Stimulated activated CD8-positive, alpha-beta memory T cell treated with anti-CD3 and anti-CD28 coated beads, Interleukin-15, amount 100 ng/mL, for 1 hour (primary cell): ENCODE measurements around the gene HEBP1.

ENCODE experiments used
- DNase-seq: peaks from one replicate; pipeline ENCODE4 v3.0.0-alpha.2; 2020; ENCODE audit warnings: low read depth

Gene HEBP1

GRCh38 chr12:12990700-12991468 lies 9.2 kb downstream of the HEBP1 start:
- no peak for DNase-seq

DNA sequence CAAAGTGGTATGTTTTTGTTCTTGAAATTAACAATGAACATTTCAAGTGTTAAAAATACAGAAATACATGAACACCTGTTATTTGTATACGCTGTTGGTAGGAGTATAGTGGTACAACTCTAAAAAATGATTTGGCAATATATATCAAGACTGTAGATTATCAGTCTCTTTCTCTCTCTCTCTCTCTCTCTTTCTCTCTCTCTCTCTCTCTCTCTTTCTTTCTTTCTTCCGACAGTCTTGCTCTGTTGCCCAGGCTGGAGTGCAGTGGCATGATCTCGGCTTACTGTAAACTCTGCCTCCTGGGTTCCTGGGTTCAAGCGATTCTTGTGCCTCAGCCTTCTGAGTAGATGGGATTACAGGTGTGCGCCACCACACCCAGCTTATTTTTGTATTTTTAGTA lies 12.6 kb downstream of the HEBP1 start:
- DNase-seq: no peak

DNA sequence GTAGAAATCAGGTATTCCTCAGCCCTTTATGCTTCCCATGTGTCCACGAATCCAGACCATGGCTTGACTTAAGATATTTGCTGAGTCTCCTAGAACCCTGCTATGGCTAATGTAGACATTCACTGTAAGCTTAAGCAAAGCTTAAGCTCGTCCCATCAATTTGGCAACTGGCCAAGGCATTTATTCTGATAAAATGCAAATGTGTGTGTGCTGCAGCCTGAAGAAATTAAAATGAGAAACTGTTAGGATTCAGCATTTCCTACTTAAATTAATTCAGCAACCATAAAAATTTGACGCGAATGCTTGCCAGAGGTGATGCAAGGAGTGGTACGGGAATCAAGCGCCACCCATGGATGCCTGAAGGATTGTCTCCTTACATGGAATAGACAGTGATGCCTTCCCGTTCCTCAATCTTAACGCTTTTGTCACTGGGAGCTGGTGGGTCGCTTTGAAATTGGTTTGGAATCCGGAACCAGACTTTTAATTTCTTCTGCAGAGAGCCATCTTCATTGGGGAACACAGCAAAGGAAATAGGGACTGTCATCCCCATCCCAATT lies 13.2 kb downstream of the HEBP1 start:
- no peak for DNase-seq

- no peak for DNase-seq
Measured at GRCh38 chr12:12985817-12986408, 14.2 kb downstream of the HEBP1 start.

- no peak for DNase-seq
Measured at GRCh38 chr12:12984149-12984548, 15.9 kb downstream of the HEBP1 start.

DNA sequence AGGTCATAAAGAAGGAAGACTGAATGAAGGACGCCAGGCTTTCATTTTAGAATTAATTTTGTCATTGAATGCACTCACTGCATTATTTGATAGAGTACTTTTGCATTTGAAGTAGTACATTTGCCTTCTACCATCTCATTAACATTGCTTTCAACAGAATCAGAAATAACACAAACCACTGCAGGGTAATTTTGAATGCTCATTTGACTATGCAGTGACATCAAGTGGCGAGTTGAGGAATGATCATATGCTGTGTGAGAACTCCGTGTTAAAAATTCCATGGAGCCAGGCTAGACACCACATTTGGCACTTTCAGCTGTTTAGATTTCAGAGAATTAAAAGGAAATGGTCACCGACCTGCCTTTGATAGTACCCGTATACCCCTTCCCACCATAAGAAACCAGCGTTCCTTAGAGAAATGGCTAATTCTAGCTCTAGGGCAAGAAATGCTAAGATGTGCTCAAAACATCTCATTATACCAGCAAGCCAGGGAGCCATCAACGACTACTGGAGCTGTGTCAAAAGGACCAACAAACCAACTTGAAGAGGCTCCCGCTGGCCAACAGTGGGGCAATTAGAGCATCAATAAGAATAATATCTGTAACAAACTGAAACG lies 16.5 kb downstream of the HEBP1 start:
- DNase-seq: no peak

DNA sequence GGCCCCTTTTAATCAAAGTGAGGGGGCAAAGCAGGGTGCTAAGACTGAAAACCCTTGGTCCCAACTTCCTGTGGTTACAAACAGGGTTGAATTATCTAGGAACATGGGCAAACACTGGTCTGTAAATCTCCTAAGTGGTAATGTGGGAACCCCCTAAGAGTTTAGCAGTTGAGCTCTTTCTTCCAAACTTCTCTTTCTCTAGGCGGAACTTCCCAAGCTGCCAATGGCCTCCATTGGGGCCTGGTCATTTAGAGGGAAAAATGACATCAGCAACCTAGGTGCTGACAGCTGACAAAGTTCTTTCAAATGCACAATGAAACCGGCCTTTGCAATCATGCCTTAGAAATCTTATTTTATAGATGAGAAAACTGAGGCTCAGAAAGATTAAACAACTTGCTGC lies 17.7 kb downstream of the HEBP1 start:
- no peak for DNase-seq

- DNase-seq: no peak
Measured at GRCh38 chr12:12979731-12980259, 20.3 kb downstream of the HEBP1 start.

GRCh38 chr12:12979126-12979525 lies 20.9 kb downstream of the HEBP1 start:
- no peak for DNase-seq

DNA sequence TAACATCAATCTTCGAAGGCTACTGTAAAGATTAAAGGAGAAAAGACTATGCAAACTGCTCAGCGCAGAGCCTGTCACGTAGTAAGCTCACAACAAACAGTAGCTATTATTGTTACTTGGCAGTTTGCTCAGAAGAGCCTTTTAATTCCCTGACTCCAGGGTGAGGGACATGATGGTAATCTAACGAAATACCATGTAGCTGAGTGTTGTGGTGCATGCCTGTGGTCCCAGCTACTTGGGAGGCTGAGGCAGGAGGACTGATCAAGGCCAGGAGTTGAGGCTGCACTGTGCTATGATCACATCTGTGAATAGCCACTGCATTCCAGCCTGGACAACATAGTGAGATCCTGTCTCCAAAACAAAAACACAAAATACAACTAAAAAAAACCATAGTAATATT lies 22.8 kb downstream of the HEBP1 start:
- DNase-seq: no peak

GRCh38 chr12:12976366-12976765 lies 23.7 kb downstream of the HEBP1 start:
- DNase-seq: no peak

DNA sequence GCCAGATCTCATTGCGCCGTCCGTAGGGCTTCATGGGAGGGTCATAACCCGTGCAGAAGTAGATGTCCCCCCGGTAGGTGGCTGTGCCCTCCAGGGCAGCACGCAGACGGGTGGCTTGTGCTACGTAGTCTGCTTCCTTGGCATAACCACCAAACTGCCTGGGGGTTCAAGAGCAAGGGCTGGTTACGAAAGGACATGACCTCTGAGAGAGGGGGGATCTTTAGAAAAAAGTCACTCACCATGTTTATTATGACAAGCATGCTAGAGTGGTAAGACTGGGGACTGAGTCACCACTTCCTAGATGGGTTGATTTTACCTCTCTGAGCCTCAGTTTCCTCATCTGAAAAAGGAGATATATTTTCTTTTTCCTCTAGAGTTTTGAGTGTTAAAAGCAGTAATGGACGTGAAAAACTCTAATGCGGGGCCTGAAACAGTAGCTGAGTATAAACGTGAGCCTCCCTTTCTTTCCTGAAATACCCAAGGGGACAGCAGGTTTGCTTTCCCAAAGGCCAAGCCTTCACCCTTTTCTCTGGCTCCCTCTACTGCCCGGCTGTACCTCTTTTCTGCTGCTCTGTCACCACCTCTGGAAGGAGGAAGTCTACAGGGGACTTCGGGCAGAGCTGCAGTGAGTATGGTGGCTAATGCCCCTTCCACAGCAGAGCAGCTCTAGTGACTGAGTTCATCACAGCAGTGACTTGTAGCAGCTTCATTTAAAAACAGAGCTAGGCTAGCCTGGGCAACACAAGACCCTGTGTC lies 24.6 kb downstream of the HEBP1 start:
- DNase-seq: no peak

DNA sequence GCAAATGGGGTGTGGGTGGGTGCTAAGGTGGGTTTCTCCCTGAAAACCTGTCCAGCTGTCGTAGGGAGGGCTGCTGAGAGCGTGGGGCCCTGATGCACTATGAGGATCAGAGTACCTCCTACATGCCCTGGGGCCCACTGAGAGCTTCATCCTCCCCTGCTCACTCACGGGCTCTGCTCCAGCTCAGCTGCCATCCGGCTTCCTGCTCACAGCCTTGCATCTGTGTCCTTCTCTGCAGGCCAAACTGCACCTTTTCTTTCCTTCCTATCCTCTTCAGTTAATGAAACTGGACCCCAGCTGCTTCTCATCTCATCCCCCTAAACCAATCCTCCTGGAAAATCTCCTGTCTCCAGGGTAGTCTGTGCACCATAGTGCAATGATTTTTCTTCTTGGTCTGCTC lies 25.9 kb downstream of the HEBP1 start:
- DNase-seq: no peak

- DNase-seq: no peak
Measured at GRCh38 chr12:12973019-12973418, 27.0 kb downstream of the HEBP1 start.

DNA sequence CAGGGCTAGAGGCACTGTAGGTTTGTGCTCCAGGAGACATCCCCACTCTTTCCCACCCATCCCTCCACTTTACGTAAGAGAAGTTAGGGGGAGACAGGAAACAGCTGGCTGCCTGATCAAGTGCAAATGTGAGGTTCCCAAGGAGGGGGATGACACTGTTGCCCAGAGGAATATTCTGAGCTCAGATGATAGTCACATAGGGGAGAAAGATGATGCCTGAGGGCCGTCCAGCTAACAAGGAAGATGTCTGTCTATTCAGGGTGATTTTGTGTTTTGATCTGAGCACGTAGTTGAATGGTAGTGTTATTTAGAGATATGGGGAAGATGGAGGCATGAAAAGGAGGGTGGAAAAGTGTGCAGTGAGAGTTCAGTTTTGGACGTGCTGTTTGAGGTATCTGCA lies 34.2 kb downstream of the HEBP1 start:
- no peak for DNase-seq

DNA sequence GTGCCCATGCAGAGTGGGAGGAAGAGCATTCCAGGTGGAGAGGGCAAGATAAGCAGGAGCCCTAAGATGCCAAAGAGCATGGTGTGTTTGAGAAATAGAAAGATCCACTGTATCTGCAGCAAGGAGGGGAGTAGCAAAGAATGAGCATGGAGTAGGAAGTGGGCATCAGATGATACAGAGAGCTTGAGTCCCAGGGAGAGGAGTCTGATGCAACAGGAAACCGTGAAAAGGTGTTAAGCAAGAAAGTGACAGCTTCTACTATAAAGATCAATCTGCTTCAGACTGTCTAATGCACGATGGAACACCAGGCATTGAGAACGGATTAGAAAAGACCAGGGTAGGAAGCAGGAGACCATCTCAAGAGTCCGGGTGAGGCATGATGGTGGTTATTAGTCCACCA lies 35.8 kb downstream of the HEBP1 start:
- no peak for DNase-seq

GRCh38 chr12:12960639-12961209 lies 39.3 kb downstream of the HEBP1 start:
- DNase-seq: no peak

- DNase-seq: no peak
Measured at GRCh38 chr12:12958886-12959285, 41.2 kb downstream of the HEBP1 start.

- DNase-seq: no peak
Measured at GRCh38 chr12:12954878-12955625, 45.0 kb downstream of the HEBP1 start.

- DNase-seq: no peak
Measured at GRCh38 chr12:12954356-12954755, 45.7 kb downstream of the HEBP1 start.

- DNase-seq: no peak
Measured at GRCh38 chr12:12952036-12952435, 48.0 kb downstream of the HEBP1 start, which contains the start of gene GPRC5D. GPRC5D (minus strand) TSS chr12:12952170; CDS start chr12:12950384, 1,786 bp downstream.
